Measurements from ENCODE around the gene ATP10B.

DNA sequence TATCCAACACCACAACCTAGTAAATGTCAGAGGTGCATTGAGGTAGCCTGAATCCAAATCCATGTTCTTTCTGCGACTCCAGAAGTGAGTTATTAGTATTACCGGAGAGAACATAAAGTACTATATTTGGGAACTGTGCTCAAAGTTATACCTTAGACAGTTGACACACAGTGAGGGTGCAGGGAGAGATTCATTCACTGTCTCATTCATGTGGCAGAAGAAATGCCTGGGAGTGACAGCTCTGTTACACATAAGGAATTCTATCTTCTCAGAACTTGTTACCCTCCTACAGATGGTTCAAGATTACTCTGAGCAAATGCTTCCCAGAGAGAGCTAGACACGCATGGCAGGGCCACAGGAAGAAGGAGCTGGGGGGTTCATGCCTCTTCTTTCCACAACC lies 103.0 kb downstream of the ATP10B start:
- TF ChIP-seq, protein P1, sequence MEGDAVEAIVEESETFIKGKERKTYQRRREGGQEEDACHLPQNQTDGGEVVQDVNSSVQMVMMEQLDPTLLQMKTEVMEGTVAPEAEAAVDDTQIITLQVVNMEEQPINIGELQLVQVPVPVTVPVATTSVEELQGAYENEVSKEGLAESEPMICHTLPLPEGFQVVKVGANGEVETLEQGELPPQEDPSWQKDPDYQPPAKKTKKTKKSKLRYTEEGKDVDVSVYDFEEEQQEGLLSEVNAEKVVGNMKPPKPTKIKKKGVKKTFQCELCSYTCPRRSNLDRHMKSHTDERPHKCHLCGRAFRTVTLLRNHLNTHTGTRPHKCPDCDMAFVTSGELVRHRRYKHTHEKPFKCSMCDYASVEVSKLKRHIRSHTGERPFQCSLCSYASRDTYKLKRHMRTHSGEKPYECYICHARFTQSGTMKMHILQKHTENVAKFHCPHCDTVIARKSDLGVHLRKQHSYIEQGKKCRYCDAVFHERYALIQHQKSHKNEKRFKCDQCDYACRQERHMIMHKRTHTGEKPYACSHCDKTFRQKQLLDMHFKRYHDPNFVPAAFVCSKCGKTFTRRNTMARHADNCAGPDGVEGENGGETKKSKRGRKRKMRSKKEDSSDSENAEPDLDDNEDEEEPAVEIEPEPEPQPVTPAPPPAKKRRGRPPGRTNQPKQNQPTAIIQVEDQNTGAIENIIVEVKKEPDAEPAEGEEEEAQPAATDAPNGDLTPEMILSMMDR (IDR thresholded peaks at IDR 0.05), result no peak
- TF ChIP-seq POLR2A (IDR thresholded peaks at IDR 0.05), result no peak

Measured in tibial nerve (tissue), 3 donors.